ENCODE measurements around the gene PNKP. TPM values are rescaled to one million over a fixed set of nuclear protein-coding genes. Genes with fewer than 3 reads are reported as not detected.

Gene PNKP
- total and polyA plus RNA-seq, 9 of the 15 experiments (the other 6 are each of a cell fraction or from before 2014, with no cell fraction given): 2.8 to 85.4 (median 25.3) TPM

DNA sequence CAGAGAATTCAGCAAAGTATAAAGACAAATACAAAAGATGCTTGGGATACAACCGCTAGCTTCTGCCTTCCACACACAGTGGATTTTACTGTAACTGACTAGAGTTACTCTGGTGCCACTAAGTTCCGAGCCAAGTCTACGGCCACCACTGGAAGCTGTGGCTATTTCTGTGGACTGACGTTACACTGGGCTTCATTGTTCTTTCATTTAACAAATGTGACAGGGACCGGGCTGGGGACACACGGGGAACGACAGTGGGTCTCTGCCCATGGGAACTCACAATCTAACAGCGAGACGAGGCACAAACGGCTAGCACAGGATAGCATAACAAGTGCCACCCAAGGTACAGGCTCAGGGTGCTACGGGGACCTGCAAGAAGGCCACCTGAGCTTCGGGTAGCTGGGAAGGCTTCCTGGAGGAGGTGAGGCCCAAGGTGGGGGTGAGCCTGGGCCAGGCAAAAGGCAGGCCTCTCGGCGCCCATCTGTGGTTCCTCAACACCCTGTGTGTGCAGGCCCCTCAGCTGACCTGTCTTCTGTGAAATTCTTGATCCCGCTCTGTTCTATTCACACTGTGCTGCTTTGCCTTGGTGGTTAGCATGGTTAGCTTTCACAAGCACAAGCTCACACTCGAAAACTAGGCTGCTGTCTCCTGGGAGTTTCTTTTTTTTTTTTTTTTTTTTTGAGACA lies 39.6 kb upstream of the PNKP start (continued):
- TF ChIP-seq CHAMP1 (IDR thresholded peaks at IDR 0.05) (no peak), POLR2G (IDR thresholded peaks at IDR 0.05; ENCODE audit: low read depth, low read length) (peak; percentile 57; the same call in 1 of the 2 replicates)

DNA sequence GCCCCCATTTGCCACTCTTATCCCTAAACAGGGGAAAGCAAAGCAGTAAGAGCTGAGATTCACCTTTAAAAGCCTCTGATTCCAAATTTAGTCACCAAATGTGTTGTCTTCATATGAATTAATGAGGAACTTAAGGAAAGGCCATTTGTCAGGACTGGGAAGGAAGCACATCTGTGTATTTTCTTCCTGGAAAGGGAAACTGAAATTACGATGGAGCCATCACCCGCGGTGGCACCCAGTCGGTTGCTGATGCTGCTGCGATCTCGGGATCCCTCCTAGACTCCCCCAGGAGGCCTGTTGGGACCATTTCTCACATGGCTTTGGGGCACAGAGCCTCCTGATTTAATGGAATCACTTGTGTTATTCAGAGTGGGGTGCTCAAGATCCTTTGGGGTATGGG lies 36.8 kb upstream of the PNKP start:
- Histone ChIP-seq H3K9me1 (ENCODE audit: control insufficient read depth, insufficient read depth, low read length) (no peaks in the 10 kb centered on the region), H3K4me1 (replicated peaks in 1 of 2; ENCODE audit: control insufficient read depth in 2 of 2, insufficient read depth in 2 of 2, low read length in 2 of 2) (peaks cover 0 to 16% of the 10 kb centered on the region in 2 experiments; a peak in 3 of 5 replicates), H3K36me3 (ENCODE audit: control insufficient read depth, insufficient read depth, low read length) (peaks cover 28% of the 10 kb centered on the region; the same call in 1 of the 3 replicates), H3K27me3 (ENCODE audit: control insufficient read depth in 2 of 2, insufficient read depth in 2 of 2, low read length in 2 of 2) (no peaks in the 10 kb centered on the region), H3K9me3 (replicated peaks; ENCODE audit: control insufficient read depth, insufficient read depth, low read depth, low read length) (no peaks in the 10 kb centered on the region), H2AFZ (ENCODE audit: low read depth, low read length) (no peak overlapping the region), H3K4me2 (ENCODE audit: insufficient read depth, low read length) (no peak overlapping the region), H4K20me1 (replicated peaks; ENCODE audit: control insufficient read depth, insufficient read depth, low read length) (peaks cover 6% of the 10 kb centered on the region), H3K9ac (ENCODE audit: insufficient read depth in 1 of 2, low read depth in 2 of 2, low read length in 2 of 2) (no peak overlapping the region), H3K27ac (ENCODE audit: extremely low read depth, low read depth, low read length) (no peak overlapping the region), H3K79me2 (ENCODE audit: control insufficient read depth, insufficient read depth, low read length) (no peaks in the 10 kb centered on the region; the same call in 2 of the 3 replicates), H3K4me3 (no peak overlapping the region)
- ATAC-seq (no peak), FAIRE-seq (no peak), DNase-seq (ENCODE audit: extremely low read depth in 1 of 4, low spot score in 3 of 4) (no peak)
- 36% methylated on average over 6 of the region's 6 CpGs for WGBS (ENCODE audit: insufficient coverage, low coverage, missing lambda C conversion rate)
- in situ Hi-C loops (cut with MboI): no loop called here
- CTCF ChIA-PET (ENCODE audit: low intra/inter-chr PET ratio): no interaction called here
- POLR2A ChIA-PET: interaction anchor here (1.2 kb wide), 1 partner anchor 9 kb away, joined by 4 read pairs; no protein-coding TSS in a partner anchor
- TF ChIP-seq GABPB1 (CRISPR knock-in tag; IDR thresholded peaks at IDR 0.05): no peak
- TF ChIP-seq, protein P1, sequence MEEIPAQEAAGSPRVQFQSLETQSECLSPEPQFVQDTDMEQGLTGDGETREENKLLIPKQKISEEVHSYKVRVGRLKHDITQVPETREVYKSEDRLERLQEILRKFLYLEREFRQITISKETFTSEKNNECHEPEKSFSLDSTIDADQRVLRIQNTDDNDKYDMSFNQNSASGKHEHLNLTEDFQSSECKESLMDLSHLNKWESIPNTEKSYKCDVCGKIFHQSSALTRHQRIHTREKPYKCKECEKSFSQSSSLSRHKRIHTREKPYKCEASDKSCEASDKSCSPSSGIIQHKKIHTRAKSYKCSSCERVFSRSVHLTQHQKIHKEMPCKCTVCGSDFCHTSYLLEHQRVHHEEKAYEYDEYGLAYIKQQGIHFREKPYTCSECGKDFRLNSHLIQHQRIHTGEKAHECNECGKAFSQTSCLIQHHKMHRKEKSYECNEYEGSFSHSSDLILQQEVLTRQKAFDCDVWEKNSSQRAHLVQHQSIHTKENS (CRISPR knock-in tag; IDR thresholded peaks at IDR 0.05): no peak
- no peak for TF ChIP-seq ELF4 (CRISPR knock-in tag; IDR thresholded peaks at IDR 0.05)
- TF ChIP-seq HDAC6 (IDR thresholded peaks at IDR 0.05; ENCODE audit: low read depth, low read length): no peak
- TF ChIP-seq RBM14 (IDR thresholded peaks at IDR 0.05; ENCODE audit: borderline replicate concordance, insufficient read depth, low read depth, low read length): no peak
- no peak for TF ChIP-seq TCF7L2 (IDR thresholded peaks at IDR 0.05; ENCODE audit: low read depth, low read length)
- TF ChIP-seq ZNF436 (CRISPR knock-in tag; IDR thresholded peaks at IDR 0.05): no peak
- TF ChIP-seq SIRT6 (IDR thresholded peaks at IDR 0.05; ENCODE audit: low read depth, low read length): no peak
- no peak for TF ChIP-seq TBL1XR1 (IDR thresholded peaks at IDR 0.05; ENCODE audit: low read length in 2 of 2)
- TF ChIP-seq, protein P2, sequence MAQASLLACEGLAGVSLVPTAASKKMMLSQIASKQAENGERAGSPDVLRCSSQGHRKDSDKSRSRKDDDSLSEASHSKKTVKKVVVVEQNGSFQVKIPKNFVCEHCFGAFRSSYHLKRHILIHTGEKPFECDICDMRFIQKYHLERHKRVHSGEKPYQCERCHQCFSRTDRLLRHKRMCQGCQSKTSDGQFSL (CRISPR knock-in tag; IDR thresholded peaks at IDR 0.05): no peak
- TF ChIP-seq, protein P2 (tag; IDR thresholded peaks at IDR 0.05): no peak
- BruUV-seq (replicated peaks): no TSS peak
- intact Hi-C loops (cut with micrococcal nuclease): no loop called here
